ENCODE results near the gene ASB18. TPM values are rescaled to one million over a fixed set of nuclear protein-coding genes. Genes with fewer than 3 reads are reported as not detected.

ASB18 gene
- total and polyA plus RNA-seq, 4 donors, result not detected

GRCh38 chr2:236196366-236196765 lies 67.8 kb downstream of the ASB18 start:
- 59 to 74% methylated on average over 7 of the region's 7 CpGs for whole genome bisulfite sequencing, 2 donors
- DNase-seq, result no peak
- H3K27ac ChIP-seq (ENCODE audit: low read depth in 1 of 2, low read length in 2 of 2), result no peak overlapping the region
- no peaks in the 10 kb centered on the region for H3K4me1 ChIP-seq (ENCODE audit: control insufficient read depth in 1 of 2, insufficient read depth in 2 of 2, low read length in 2 of 2)
- H3K36me3 ChIP-seq (ENCODE audit: control insufficient read depth in 1 of 2, insufficient read depth in 2 of 2, low read length in 1 of 2), result no peaks in the 10 kb centered on the region
- no peaks in the 10 kb centered on the region for H3K9me3 ChIP-seq (ENCODE audit: control insufficient read depth, low read length)
- ATAC-seq (ENCODE audit: low FRiP score), result no peak
- no peaks in the 10 kb centered on the region for H3K27me3 ChIP-seq (ENCODE audit: control insufficient read depth in 1 of 2, insufficient read depth in 2 of 2, low read length in 1 of 2)
- intact Hi-C loops (cut with DNase I), result no loop called here
- H3K4me3 ChIP-seq (ENCODE audit: low read length in 2 of 2), result no peak overlapping the region

- intact Hi-C loops (cut with DNase I), result no loop called here
- ATAC-seq (ENCODE audit: low FRiP score) (no peak), DNase-seq (no peak)
- Histone ChIP-seq H3K4me3 (ENCODE audit: low read length in 2 of 2) (no peak overlapping the region), H3K27me3 (ENCODE audit: control insufficient read depth in 1 of 2, insufficient read depth in 2 of 2, low read length in 1 of 2) (no peaks in the 10 kb centered on the region), H3K36me3 (ENCODE audit: control insufficient read depth in 1 of 2, insufficient read depth in 2 of 2, low read length in 1 of 2) (no peaks in the 10 kb centered on the region), H3K4me1 (ENCODE audit: control insufficient read depth in 1 of 2, insufficient read depth in 2 of 2, low read length in 2 of 2) (no peaks in the 10 kb centered on the region), H3K9me3 (ENCODE audit: control insufficient read depth, low read length) (no peaks in the 10 kb centered on the region), H3K27ac (ENCODE audit: low read depth in 1 of 2, low read length in 2 of 2) (no peak overlapping the region)
- 87 to 92% methylated on average over 12 of the region's 12 CpGs for WGBS, 2 donors
Measured at GRCh38 chr2:236195726-236196125, 68.5 kb downstream of the ASB18 start.

GRCh38 chr2:236194786-236195185 lies 69.4 kb downstream of the ASB18 start:
- no peaks in the 10 kb centered on the region for H3K4me1 ChIP-seq (ENCODE audit: control insufficient read depth in 1 of 2, insufficient read depth in 2 of 2, low read length in 2 of 2)
- WGBS, 2 donors, result 89 to 93% methylated on average over 12 of the region's 12 CpGs
- intact Hi-C loops (cut with DNase I), result no loop called here
- H3K27me3 ChIP-seq (ENCODE audit: control insufficient read depth in 1 of 2, insufficient read depth in 2 of 2, low read length in 1 of 2), result no peaks in the 10 kb centered on the region
- DNase-seq, result no peak
- H3K9me3 ChIP-seq (ENCODE audit: control insufficient read depth, low read length), result no peaks in the 10 kb centered on the region
- no peak overlapping the region for H3K4me3 ChIP-seq (ENCODE audit: low read length in 2 of 2)
- ATAC-seq (ENCODE audit: low FRiP score), result no peak
- H3K36me3 ChIP-seq (ENCODE audit: control insufficient read depth in 1 of 2, insufficient read depth in 2 of 2, low read length in 1 of 2), result no peaks in the 10 kb centered on the region
- no peak overlapping the region for H3K27ac ChIP-seq (ENCODE audit: low read depth in 1 of 2, low read length in 2 of 2)

GRCh38 chr2:236193026-236193425 lies 71.2 kb downstream of the ASB18 start:
- no peaks in the 10 kb centered on the region for H3K9me3 ChIP-seq (ENCODE audit: control insufficient read depth, low read length)
- intact Hi-C loops (cut with DNase I), result no loop called here
- DNase-seq, result no peak
- no peak overlapping the region for H3K27ac ChIP-seq (ENCODE audit: low read depth in 1 of 2, low read length in 2 of 2)
- no peaks in the 10 kb centered on the region for H3K36me3 ChIP-seq (ENCODE audit: control insufficient read depth in 1 of 2, insufficient read depth in 2 of 2, low read length in 1 of 2)
- no peak for ATAC-seq (ENCODE audit: low FRiP score)
- no peaks in the 10 kb centered on the region for H3K27me3 ChIP-seq (ENCODE audit: control insufficient read depth in 1 of 2, insufficient read depth in 2 of 2, low read length in 1 of 2)
- 78 to 80% methylated on average over 10 of the region's 10 CpGs for WGBS, 2 donors
- no peak overlapping the region for H3K4me3 ChIP-seq (ENCODE audit: low read length in 2 of 2)
- H3K4me1 ChIP-seq (ENCODE audit: control insufficient read depth in 1 of 2, insufficient read depth in 2 of 2, low read length in 2 of 2), result no peaks in the 10 kb centered on the region

GRCh38 chr2:236190674-236191073 lies 73.5 kb downstream of the ASB18 start:
- intact Hi-C loops (cut with DNase I), result no loop called here
- H3K27ac ChIP-seq (ENCODE audit: low read depth in 1 of 2, low read length in 2 of 2), result no peak overlapping the region
- WGBS, 2 donors, result 95 to 96% methylated on average over 2 of the region's 2 CpGs
- no peaks in the 10 kb centered on the region for H3K9me3 ChIP-seq (ENCODE audit: control insufficient read depth, low read length)
- no peaks in the 10 kb centered on the region for H3K27me3 ChIP-seq (ENCODE audit: control insufficient read depth in 1 of 2, insufficient read depth in 2 of 2, low read length in 1 of 2)
- no peak for ATAC-seq (ENCODE audit: low FRiP score)
- no peaks in the 10 kb centered on the region for H3K36me3 ChIP-seq (ENCODE audit: control insufficient read depth in 1 of 2, insufficient read depth in 2 of 2, low read length in 1 of 2)
- DNase-seq, result no peak
- H3K4me1 ChIP-seq (ENCODE audit: control insufficient read depth in 1 of 2, insufficient read depth in 2 of 2, low read length in 2 of 2), result no peaks in the 10 kb centered on the region
- H3K4me3 ChIP-seq (ENCODE audit: low read length in 2 of 2), result no peak overlapping the region

- DNase-seq (no peak), ATAC-seq (ENCODE audit: low FRiP score) (no peak)
- no peak overlapping the region for H3K4me3 ChIP-seq (ENCODE audit: low read length in 2 of 2)
- 96 to 98% methylated on average over 4 of the region's 4 CpGs for WGBS, 2 donors
- peaks cover 0 to 1% of the 10 kb centered on the region in 2 donors for H3K27me3 ChIP-seq (ENCODE audit: control insufficient read depth in 1 of 2, insufficient read depth in 2 of 2, low read length in 1 of 2)
- peaks cover 3% of the 10 kb centered on the region for H3K9me3 ChIP-seq (ENCODE audit: control insufficient read depth, low read length)
- H3K27ac ChIP-seq (ENCODE audit: low read depth in 1 of 2, low read length in 2 of 2), result no peak overlapping the region
- H3K36me3 ChIP-seq (ENCODE audit: control insufficient read depth in 1 of 2, insufficient read depth in 2 of 2, low read length in 1 of 2), result no peaks in the 10 kb centered on the region
- no peaks in the 10 kb centered on the region for H3K4me1 ChIP-seq (ENCODE audit: control insufficient read depth in 1 of 2, insufficient read depth in 2 of 2, low read length in 2 of 2)
- intact Hi-C loops (cut with DNase I), result loop anchor here (5.0 kb wide), 1 partner anchor 417 kb away; no protein-coding TSS in a partner anchor
Measured at GRCh38 chr2:236184701-236185100, 79.5 kb downstream of the ASB18 start.

GRCh38 chr2:236180831-236181453 lies 83.3 kb downstream of the ASB18 start:
- no peak for DNase-seq
- Histone ChIP-seq H3K36me3 (ENCODE audit: control insufficient read depth in 1 of 2, insufficient read depth in 2 of 2, low read length in 1 of 2) (no peaks in the 10 kb centered on the region), H3K4me1 (ENCODE audit: control insufficient read depth in 1 of 2, insufficient read depth in 2 of 2, low read length in 2 of 2) (no peaks in the 10 kb centered on the region), H3K27me3 (ENCODE audit: control insufficient read depth in 1 of 2, insufficient read depth in 2 of 2, low read length in 1 of 2) (peaks cover 0 to 1% of the 10 kb centered on the region in 2 donors), H3K9me3 (ENCODE audit: control insufficient read depth, low read length) (peaks cover 3% of the 10 kb centered on the region), H3K27ac (ENCODE audit: low read depth in 1 of 2, low read length in 2 of 2) (no peak overlapping the region), H3K4me3 (ENCODE audit: low read length in 2 of 2) (no peak overlapping the region)
- no peak for ATAC-seq (ENCODE audit: low FRiP score)
- intact Hi-C loops (cut with DNase I), result loop anchor here (5.0 kb wide), 1 partner anchor 414 kb away; no protein-coding TSS in a partner anchor
- 29 to 32% methylated on average over 9 of the region's 9 CpGs for WGBS, 2 donors

- Histone ChIP-seq H3K4me1 (ENCODE audit: control insufficient read depth in 1 of 2, insufficient read depth in 2 of 2, low read length in 2 of 2) (no peaks in the 10 kb centered on the region), H3K4me3 (ENCODE audit: low read length in 2 of 2) (no peak overlapping the region), H3K27ac (ENCODE audit: low read depth in 1 of 2, low read length in 2 of 2) (no peak overlapping the region), H3K9me3 (ENCODE audit: control insufficient read depth, low read length) (peaks cover 3% of the 10 kb centered on the region), H3K36me3 (ENCODE audit: control insufficient read depth in 1 of 2, insufficient read depth in 2 of 2, low read length in 1 of 2) (no peaks in the 10 kb centered on the region), H3K27me3 (ENCODE audit: control insufficient read depth in 1 of 2, insufficient read depth in 2 of 2, low read length in 1 of 2) (peaks cover 0 to 1% of the 10 kb centered on the region in 2 donors)
- intact Hi-C loops (cut with DNase I), result loop anchor here (5.0 kb wide), 1 partner anchor 413 kb away; no protein-coding TSS in a partner anchor
- no peak for DNase-seq
- 9 to 15% methylated on average over 12 of the region's 12 CpGs for WGBS, 2 donors
- no peak for ATAC-seq (ENCODE audit: low FRiP score)
Measured at GRCh38 chr2:236180076-236180816, 84.0 kb downstream of the ASB18 start.
